GM19455 (cell line): Measurements from ENCODE around the gene TYW1B.
"Not testable (repeated sequence)": the region's sequence is repeated elsewhere in the genome, so short reads cannot be mapped to it uniquely, and the experiment has no call there.

Experiments
- ATAC-seq: cut with Tn5 transposase; IDR thresholded peaks from one replicate; pipeline ENCODE4 v1.9.1; 2021; ENCODE audit not compliant: unreplicated experiment

Gene TYW1B

DNA sequence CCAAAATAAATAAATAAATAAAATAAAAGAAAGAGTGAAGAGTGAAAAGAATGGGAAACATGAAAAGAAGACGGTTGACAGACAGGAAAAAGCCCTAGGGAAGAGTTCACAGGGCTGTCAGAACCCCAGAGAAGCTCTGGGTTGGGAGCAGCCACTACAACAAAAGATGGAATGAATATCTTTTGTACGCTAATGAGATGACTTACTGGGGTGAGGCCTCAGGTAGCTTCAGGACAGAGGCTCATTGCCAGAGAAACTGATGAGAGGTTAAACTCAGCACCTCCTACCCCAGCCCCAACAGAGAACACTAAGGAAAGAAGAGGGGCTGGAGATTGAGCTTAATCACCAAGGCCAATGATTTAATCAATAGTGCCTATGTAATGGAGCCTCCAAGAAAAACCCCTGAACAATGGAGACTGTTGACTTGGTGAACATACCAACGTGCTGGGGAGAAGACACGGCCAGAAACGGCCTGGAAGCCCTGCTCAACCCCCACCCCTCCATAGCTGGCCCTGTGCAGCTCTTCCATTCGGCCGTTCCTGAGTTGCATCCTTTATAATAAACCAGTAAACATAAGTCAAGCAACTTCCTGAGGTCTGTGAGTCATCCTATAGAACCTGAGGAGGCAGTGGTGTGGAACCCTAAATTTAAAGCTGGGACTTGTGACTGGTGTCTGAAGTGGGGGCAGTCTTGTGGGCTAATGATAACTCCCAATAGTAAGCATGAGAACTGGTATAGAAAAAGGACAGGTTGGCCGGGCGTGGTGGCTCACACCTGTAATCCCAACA is 11.4 kb downstream of the TYW1B start:
- not testable (repeated sequence) for ATAC-seq

GRCh38 chr7:72810437-72810836 is 17.6 kb downstream of the TYW1B start:
- ATAC-seq, result not testable (repeated sequence)

GRCh38 chr7:72808511-72808910 is 19.5 kb downstream of the TYW1B start:
- ATAC-seq, result not testable (repeated sequence)

- not testable (repeated sequence) for ATAC-seq
Observed at GRCh38 chr7:72806851-72807250, 21.1 kb downstream of the TYW1B start.

- no peak for ATAC-seq
Observed at GRCh38 chr7:72805526-72806494, 22.2 kb downstream of the TYW1B start.

GRCh38 chr7:72803778-72804177 is 24.2 kb downstream of the TYW1B start:
- not testable (repeated sequence) for ATAC-seq

DNA sequence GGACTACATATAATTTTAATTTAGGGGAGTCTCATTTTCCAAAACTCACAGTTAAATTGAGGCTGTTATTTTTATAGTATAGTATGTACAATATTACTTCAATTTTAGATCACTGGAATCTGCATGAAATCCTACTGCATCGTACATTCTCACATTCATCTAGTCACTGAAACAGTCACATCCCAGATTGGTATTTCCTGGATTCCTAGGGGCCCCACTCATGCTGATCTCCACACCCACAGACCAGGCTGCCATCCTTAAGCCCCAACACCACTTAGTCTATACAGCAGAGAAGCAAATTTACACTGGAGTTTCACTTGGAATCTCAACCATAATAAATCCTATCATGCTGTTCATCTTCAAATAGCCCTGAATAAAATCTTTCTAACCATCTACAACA is 26.4 kb downstream of the TYW1B start:
- ATAC-seq, result not testable (repeated sequence)

DNA sequence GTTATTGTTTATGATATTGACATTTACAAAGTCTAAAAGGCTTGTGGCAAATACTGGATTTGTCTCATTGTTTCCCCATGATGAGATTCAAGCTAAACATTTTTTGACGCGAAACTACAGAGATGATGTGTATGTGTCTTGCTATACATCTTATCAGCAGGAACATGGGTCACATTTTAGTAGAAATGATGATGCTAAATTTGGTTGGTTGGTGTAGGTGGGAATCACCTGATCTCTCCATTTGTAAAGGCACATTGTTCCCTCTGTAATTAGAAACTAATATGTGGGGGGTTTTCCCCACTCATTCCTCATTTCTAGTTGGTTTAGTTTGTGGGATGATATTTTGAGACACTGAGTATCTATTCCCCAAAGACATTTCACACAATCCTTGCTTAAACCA is 32.6 kb downstream of the TYW1B start:
- not testable (repeated sequence) for ATAC-seq

DNA sequence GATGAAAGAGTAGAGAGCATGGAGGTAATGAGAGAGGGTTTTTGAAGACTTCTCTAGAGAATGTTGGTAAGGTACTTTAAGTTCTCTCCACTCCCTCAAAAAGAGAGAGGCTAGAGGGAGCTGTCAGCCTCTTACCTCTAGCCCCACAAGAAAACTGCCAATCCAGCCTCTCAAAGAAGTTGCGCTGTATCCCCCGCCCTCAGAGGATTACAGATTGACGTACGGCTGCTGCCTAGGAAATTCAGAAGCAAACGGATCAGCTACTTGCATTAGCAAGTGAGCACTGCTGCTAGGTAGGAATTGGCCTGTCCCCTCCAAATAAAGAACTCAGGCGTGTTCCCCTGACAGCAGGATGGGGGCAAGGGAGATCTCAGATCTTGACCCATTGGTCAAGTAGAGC is 34.2 kb downstream of the TYW1B start:
- no peak for ATAC-seq

DNA sequence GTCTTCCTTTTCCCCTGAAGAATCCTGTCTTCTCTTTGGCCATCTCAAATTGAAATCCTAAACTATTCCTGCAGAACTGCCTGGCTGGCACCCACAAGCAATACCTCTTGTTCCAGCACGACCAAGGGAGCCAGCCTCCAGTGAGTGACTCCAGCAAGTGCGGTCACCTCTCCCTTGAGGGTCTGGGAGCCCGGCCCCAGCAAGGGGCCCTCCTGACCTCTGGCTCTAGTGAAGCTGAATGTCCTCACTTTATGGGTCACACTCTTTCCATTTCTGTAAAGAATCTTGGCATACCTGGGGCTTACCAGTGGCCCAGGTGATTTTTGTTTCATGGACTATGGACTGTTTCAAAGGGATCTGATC is 37.3 kb downstream of the TYW1B start:
- ATAC-seq, result not testable (repeated sequence)

DNA sequence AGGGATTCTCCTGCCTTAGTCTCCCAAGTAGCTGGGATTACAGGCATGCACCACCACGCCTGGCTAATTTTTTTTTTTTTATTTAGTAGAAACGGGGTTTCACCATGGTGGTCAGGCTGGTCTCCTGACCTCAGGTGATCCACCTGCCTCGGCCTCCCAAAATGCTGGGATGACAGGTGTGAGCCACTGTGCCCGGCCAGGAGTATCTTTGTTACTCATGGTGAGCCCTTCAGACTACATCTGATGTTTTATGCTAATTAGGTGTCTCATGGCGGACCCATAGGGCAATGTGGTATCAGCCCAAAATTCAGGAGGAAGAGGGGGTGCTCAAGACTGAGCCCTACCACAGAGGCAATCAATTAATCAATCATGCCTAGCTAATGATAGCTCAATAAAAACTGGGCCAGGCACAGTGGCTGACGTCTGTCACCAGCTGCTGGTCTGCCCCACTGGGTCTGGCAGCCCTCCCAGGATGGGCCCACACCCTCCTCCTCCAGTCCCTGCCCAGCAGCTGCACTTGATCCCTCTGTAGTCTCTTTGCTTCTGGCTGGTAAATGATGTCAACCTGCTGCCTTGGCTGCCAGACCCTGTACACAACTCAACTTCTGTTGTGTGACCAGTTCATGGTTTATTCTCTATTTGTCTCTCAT is 37.8 kb downstream of the TYW1B start:
- ATAC-seq, result not testable (repeated sequence)

DNA sequence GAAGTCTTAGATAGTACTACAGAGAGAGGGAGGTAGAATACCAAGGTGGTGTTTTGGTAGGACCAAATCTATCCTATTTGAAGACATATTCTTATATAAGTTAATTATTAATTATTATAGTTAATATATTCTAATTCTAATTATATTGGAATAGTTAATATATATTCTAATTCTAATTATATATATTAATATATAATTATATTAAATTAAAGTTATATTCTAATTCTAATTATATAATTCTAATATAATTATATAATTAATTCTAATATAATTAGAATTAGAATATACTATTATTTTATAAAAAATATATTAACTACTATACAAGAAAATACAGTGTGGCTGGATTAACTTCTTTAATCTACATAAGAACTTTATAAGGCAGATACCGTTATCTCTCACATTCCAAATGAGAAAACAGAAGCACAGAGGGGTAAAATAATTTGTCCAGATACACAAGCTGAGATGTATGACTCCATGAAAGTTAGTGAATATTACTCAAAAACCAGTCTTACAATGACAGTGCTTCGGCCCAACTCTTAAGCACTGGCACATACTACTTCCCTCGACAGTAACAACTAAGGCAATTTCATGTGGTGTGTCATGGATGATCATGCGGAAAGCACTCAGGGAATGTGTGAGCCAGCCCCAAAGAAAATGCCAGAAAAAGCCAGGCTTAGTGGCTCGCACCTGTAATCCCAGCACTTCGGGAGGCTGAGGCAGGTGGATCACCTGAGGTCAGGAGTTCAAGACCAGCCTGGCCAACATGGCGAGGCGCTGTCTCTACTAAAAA is 42.6 kb downstream of the TYW1B start:
- no peak for ATAC-seq

DNA sequence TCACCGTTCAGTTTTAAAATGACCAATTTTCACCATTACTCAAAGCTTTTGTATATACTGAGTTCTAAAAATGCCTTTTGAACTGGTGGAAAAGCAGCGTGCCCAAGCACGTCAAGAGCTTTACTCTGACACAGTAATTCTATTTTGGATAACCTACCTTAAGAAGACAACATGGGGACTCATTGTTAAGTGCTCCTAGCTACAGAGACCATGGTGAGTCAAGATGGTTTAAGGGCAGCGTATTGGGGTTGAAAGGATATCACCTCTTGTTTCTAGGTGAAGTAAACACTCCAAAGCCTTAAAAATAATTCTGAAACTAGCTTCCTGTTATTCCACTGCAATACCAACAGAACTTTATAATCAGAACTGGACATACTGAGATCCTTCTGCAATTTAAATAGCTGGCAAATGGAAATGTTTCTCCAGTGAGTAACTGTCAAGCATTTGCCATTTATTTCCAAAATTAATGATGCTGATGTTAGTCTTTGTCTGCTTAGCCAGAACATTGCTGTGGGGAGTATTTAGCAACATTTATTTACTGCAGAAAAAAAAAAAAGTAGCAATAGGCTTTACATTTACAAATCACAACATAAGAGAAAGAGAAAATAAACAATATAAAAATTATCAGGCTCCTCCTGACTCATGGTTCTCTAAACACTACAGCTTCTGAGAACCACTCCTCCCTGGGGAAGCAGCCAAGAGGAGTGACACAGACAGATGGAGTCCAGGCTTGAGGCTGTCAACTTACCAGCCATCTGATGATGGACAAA is 44.2 kb downstream of the TYW1B start:
- not testable (repeated sequence) for ATAC-seq

DNA sequence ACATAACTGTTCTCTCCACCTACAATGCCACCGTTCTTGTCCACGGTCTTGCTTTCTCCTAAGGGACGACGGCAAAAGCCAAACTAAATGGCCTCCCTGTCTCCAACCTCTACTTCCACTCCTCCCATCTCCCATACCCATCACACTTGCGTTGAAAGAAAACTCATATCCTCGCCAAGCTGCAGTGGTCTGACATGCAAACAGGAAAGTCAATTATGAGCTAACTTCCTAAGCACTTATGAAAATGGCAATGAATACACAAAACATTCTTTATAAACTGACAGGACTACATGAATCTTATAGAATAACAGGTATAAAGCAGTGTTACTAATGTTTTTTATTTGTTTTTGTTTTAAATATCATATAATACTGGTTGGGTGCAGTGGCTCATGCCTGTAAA is 46.4 kb downstream of the TYW1B start:
- ATAC-seq, result no peak

DNA sequence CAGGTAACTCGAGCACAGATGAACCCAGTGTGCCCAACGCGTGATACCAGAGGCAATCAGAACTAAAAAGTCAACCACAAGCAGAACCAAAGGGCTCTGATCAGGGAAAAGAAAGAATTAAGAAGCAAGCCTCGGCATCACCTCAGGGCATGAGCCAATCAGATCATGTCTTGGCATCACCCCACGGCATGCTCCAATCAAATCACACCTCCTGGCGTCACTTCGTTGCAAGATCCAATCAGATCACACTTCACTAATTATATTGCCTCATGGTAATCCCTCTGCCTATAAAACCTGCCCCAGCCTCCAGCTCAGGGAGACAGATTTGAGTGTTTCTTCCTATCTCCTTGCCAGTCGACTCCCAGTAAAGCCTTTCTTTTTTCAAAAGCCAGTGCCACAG is 46.8 kb downstream of the TYW1B start:
- ATAC-seq, result no peak

- not testable (repeated sequence) for ATAC-seq
Observed at GRCh38 chr7:72780289-72780894, 47.6 kb downstream of the TYW1B start.

DNA sequence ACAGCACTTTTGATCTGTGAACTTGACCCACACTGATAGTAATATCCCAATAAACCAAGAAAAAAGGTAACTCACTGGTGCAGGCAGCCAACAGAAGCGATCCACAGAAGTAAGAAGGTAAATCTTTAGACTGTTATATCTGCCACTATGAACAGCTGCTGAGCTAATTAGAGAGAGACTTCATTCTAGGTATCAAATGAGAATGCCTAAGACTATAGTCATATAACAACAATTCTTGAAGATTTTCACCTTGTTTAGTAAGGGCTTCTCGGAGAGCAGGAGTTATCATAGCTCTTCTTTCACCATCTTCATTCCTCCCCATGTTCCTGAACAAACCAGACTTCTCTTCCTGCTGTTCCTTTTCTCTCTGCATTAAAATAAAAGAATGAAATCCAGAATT is 50.8 kb downstream of the TYW1B start:
- ATAC-seq, result not testable (repeated sequence)

- ATAC-seq, result not testable (repeated sequence)
Observed at GRCh38 chr7:72772627-72773026, 55.4 kb downstream of the TYW1B start.

DNA sequence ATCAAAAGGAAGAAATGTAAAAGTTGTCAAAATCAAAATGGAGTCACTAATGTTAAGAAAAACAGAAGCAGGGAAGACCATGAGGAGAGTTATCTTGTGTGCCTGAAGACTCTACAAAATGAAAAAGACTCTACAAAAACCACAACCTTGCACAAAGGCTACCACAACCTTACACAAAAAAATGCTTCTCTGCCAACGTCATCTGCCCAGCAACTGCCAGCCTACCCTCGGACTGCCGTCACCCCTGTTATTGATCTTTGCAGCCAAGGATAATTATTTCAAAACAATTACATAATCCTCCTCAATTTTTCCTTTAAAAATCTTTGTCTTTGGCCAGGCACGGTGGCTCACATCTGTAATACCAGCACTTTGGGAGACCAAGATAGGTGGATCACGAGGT is 61.0 kb downstream of the TYW1B start:
- not testable (repeated sequence) for ATAC-seq
